ENCODE measurements around the gene GADD45GIP1. TPM values are rescaled to one million over a fixed set of nuclear protein-coding genes. Genes with fewer than 3 reads are reported as not detected.

The GADD45GIP1 gene
- polyA plus RNA-seq (ENCODE audit: insufficient read length in 4 of 4), result 10 to 100 TPM; 27.8 to 45.8 (median 30.0) TPM

DNA sequence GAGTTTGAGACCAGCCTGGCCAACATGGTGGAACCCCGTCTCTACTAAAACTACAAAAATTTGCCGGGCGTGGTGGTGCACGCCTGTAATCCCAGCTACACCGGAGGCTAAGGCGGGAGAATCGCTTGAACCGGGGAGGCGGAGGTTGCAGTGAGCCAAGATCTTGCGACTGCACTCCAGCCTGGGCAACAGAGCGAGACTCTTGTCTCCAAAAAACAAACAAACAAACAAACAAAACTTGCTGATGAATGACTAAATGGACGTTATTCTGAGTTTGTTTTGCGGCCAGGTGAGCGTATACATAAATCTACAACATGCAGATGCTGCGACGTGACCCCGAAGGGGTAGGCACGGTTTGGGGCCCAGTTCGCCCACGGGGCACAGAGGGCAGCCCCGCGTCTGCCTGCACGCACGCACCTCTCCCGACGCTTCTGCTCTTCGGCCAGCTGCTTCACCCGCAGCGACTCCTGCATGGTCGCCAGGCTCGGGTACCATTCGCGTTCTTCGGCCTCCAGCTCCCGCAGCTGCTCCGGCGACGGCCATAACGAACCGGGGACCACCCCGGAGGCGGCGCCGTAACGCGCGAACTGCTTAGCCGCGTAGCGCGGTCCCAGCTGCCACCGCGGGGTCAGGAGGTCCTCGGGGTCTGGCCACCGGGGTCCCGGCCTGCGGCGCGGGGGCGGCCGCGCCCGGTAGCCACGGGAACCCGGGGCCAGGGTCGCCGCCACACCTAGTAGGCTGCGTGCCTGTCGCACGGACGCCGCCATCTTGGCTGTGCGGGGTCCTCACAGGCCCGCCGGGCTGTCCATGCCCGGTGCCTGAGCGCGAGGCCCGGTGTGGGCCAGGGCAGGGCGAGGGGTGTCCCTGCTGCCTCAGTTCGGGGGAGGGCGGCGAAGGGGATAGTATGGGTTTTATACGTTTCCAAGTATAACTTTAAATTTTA lies at the start of gene GADD45GIP1:
Gene GADD45GIP1 (minus strand): TSS at position 778 of the 943 bp plus-strand sequence. CDS start 11 bp downstream, at position 767.
- peak in 1 of 4 donors; percentile 57 for DNase-seq (ENCODE audit: low read depth in 4 of 4, low spot score in 3 of 4)

DNA sequence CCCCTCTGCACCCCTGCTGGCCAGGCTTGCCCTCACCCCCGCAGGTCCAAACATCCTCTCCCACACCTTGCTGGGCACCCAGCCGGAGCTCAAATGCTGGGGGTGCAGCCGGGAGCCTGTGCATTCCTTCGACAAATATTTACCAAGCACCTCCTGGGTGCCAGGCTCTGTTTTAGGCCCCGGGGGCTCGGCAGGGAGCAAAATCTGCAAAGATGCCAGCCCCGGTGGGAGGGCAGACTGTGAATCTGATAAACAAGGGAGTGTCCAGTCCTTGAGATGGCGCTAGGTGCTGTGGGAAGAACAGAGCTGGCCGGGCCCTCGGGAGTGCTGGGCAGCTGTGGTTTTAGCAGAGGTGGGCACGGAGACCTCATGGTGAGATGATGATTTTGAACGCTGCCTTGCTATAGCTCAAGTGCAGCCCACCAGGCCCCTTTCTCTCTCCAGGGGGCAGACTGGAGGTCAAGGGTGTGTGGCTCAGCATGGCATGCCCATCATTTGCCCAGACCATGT lies 48.9 kb upstream of the GADD45GIP1 start:
- DNase-seq (ENCODE audit: low read depth in 4 of 4, low spot score in 3 of 4), result no peak

DNA sequence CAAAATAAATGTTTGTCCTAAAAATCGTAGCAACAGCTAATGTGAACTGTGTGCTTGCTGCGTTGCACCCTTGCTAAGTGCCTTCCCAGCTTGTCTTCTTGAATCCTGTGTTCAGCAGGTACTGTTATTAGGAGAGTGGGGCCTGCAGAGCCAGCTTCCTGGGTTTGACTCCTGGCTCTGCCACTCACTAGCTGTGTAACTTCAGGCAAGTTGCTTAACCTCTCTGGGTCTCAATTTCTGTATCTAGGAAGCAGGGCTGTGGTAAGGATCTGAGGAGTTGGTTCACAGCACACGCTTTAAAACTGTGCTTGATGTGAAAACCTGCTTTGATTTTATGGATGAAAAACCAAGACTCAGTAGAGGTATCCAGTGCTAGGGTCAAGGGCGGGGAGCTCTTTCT lies 48.2 kb upstream of the GADD45GIP1 start:
- DNase-seq (ENCODE audit: low read depth in 4 of 4, low spot score in 3 of 4), result no peak

DNA sequence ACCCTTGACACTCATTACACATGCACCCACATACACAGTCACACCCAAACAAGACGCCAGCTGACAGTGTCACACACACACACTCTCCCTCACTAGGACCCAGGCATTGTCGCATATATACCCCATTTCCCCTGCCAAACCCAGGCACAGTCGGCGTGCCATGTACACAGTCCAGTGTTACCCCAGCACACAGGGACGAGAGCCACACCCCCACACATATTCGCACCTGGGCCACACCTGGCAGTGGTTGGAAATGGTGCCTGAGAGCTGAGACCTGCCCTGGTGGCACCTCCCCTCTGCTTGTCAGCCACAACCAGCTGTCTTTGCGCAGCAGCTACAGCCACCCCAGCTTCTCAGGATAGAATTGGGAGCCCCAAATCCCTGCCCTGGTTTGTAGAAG lies 47.2 kb upstream of the GADD45GIP1 start:
- no peak for DNase-seq (ENCODE audit: low read depth in 4 of 4, low spot score in 3 of 4)

DNA sequence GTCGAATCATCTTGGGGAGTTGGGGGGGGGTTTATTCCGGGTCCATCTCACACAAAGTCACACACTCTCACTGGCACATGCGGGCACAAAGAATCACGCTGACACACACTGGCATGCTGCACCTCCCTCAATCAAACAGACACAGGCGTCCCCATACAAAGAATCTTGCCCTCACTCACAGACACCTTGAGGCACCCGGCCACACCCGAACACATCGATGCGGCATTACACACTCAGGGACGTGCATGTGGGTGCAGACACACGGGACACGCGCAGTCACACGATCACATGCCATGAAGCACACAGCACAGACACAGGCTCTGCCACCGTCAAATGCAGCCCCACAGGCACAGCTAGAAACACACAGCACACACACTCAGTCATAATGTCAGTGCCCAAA lies 46.1 kb upstream of the GADD45GIP1 start:
- DNase-seq (ENCODE audit: low read depth in 4 of 4, low spot score in 3 of 4), result no peak

DNA sequence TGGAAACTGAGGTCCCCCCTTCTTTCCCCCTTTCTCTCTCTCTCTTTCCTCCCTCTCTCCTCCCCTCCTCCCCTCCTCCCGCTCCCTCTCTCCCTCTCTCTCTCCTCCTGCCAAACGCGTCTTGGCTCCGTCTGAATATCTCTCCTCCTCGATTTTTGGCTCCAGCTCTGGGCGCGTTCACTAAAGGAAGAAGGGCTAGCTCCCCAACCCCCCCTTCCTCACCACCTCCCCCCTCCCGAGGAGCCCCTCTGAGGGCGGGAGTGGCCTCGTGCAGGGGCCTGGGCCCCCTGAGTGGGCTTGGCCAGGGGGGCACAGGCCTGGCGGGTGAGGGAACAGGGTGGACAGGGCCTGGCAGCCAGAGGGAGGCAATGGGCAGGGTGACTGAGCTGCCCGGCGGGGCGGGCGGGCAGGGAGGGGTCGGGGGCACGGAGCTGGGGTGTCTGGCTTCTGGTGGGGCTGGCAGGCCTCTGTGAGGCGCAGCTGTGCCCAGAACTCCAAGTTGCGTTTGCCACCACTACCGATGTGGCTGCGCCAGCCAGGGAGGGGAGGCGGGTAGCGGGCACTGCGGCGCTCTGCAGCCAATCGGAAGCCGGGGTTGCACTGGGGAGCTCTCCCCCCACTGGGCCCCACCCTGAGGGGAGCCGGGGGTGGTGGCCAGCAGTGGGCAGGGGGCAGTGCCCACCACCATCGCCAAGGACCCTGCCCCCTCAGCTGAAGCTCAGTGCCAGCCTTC lies 45.3 kb upstream of the GADD45GIP1 start:
- no peak for DNase-seq (ENCODE audit: low read depth in 4 of 4, low spot score in 3 of 4)

DNA sequence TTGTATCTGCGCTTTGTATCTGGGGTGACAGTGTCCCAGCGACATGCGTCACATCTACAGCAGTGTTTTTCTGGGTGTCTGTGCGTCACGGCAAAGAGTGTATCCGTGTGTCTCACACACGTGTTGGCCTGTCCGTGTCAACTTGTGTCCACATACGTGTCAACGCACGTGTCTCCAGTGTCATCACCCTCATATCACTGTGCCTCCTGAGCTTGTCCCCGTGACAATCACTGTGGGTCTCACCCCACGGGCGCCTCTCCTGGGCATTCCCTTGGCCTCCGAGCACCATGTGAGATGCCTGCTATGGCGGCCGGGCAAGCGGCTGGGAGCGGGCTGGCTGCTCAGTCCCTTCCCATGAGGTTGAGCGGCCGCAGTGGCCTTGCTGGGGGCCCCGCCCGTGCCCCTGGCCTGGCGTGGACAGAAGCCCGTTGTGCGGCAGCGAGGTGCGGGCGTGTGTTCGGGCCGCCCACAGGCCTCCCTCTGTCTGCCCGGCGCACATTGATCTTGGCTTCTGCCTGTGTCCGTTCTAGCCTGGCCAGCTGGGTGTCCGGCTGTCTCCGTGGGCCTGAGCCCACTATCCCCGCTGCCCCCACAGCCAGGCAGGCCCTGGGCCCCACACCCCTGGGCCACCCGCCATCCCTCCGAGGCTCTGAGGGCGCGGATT lies 44.6 kb upstream of the GADD45GIP1 start:
- DNase-seq (ENCODE audit: low read depth in 4 of 4, low spot score in 3 of 4), result no peak

DNA sequence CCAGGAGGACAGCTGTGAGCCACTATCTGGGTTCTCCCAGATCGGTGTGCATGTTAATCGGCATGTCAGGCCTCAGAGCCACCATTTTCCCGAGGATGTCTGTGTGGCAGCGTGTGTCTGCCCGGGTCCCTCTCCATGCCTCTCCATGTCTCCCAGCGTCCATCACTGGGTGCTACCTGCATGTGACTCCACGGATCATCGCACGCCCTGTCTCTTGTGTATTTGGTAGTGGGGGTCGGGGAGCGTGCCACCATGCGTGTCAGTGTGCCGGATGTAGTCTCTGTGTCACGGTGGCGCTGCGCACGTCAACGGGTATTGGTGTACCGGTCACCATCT lies 44.1 kb upstream of the GADD45GIP1 start:
- no peak for DNase-seq (ENCODE audit: low read depth in 4 of 4, low spot score in 3 of 4)

DNA sequence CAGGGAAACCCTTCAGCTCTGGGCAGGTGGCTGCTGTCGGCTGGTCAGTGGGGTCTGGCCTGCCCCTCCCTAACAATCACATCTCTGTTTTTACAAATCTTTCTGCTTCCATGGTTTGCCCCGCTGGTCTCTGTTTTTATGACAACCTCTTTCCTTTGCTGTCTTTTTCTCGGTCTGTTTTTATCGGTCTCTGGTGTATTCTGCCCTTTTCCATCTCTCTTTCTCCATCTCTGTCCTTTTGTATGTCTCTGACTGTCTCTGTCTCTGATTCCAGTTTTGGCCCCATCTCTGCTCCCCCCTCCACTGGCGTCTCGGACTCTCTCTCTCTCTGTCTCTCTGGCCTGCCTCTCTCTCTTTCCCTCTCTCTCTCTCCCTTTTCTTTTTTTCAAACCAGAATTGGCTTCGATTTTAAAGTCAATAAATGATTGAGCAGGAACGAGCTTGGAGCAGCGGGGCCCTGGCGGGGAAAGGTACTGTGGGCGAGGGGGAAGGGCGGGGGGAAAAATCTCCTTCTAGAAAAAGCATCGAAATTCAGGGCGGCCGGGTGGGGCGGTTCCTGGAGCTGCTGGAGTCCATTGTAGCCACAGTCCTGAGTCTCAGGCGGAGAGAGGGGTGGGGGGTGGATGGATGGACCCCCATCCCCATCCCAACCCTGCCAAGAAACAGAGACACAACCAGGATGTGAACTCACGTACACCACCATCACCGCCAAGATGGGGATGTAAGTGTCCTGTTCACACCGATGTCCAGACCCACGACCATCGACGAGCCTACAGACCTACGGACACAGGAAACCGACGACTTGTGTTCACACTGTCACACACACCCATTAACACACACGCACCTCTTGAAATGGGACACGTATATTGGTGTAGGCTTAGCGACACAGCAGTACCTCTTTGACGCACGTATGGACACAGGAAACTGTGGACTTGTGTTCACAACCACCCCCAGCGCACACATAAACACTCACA lies 41.2 kb upstream of the GADD45GIP1 start:
- no peak for DNase-seq (ENCODE audit: low read depth in 4 of 4, low spot score in 3 of 4)

DNA sequence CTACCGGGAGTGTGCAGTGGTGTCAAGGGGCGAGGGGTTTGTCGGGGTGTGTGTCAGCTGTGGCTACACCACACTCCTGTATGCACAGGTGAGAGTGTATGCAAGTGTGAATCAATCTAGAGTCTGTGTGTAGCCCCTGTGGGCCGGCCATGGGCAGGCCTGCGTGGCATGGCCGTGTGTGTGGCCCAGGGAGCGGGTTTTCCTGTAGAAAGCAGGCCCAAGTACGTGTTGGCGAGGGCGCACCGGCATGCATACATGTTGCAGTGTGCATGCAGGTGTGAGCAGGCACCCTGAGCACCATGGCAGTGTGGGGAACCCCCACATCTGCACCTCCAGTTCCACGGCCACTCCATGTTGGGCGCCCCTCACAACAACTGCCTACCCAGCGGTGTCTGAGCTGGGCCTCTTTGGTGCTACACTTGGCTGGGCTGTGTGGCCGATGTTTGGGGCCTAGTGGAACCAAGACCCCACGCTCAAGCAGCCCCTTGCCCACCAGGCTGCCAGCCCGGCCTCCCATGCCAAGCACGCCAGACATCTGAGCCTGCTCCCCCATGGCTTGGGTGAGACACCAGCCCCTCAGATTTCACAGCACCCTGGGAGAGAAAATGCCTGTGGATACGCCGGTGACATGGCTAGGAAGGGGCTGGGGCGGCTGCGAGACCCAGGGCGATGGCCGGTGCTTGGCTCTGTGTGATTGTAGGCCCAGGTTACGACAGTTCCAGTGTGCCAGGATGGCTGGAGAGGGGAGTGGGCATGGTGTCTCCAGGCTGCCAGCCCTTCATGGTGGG lies 40.4 kb upstream of the GADD45GIP1 start:
- DNase-seq (ENCODE audit: low read depth in 4 of 4, low spot score in 3 of 4), result no peak

DNA sequence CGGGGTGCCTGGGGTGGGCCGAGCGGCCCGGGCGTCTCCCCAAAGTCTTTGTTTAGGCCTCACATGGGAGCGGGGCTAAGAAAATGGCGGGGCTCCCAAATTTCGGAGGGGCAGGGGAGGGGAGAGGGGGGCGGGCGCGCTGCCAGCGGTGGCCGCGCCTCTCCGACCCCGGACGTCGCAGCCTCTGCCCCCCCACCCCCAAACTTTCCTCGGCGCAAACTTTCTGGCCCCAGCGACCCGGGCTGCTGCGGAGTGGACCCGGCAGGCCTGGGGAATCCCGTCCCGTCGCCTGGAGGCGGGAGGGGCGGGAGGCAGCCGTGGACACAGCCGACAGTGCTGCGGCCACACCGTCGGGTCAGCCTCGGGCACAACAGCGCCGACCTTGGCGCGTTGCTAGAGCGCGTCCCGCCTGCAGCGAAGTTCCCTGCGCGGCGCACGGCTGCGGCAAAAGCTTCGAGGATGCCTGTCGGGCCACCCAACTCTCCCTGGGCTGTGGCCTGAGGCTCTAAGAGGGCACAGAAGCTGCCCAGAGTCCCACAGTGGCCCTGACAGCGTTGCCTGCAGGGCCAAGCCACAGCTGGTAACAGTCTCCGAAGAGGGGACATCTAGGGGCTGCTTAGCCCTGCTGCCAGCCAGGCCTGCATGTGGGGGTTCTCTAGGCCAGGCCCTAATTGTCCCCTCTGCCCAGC lies 39.5 kb upstream of the GADD45GIP1 start:
- DNase-seq (ENCODE audit: low read depth in 4 of 4, low spot score in 3 of 4), result no peak

DNA sequence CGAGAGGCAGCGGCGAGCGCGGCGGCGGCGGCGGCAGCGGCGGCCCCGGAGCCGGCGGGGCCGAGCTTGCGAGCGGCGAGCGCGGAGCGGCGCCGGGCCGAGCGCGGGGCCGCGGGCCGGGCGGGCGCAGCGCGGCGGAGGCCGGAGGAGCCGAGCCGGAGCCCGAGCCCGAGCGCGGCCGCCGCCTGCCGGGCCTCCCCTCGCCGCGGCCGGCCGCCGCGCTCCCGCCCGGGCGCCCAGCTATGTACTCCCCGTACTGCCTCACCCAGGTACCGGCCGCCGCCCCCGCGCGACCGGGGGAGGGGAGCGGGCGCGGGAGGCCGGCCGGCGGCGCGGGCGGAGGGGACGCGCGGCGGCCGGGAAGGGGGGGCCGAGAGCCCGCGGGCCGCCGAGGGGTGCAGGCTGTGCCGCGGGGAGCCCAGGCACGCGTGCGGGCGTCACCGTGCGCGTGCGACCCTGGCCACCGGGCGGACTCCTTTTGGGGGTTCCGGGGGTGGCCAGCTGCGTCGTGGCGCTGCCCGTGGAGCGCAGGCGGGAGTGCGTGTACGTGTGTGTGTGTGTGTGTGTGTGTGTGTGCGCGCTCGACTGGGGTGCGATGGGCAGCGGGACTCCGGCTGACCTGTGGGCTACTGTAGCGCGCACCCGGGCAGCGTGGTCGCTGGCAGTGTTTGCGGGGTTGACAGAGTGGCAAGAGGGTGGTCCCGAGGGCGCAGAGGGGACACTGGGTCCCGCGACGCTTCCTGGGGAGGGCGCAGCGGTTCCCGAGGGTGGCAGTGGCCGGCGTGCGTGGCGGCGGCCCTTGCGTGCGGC lies 38.8 kb upstream of the GADD45GIP1 start:
- DNase-seq (ENCODE audit: low read depth in 4 of 4, low spot score in 3 of 4), result no peak

DNA sequence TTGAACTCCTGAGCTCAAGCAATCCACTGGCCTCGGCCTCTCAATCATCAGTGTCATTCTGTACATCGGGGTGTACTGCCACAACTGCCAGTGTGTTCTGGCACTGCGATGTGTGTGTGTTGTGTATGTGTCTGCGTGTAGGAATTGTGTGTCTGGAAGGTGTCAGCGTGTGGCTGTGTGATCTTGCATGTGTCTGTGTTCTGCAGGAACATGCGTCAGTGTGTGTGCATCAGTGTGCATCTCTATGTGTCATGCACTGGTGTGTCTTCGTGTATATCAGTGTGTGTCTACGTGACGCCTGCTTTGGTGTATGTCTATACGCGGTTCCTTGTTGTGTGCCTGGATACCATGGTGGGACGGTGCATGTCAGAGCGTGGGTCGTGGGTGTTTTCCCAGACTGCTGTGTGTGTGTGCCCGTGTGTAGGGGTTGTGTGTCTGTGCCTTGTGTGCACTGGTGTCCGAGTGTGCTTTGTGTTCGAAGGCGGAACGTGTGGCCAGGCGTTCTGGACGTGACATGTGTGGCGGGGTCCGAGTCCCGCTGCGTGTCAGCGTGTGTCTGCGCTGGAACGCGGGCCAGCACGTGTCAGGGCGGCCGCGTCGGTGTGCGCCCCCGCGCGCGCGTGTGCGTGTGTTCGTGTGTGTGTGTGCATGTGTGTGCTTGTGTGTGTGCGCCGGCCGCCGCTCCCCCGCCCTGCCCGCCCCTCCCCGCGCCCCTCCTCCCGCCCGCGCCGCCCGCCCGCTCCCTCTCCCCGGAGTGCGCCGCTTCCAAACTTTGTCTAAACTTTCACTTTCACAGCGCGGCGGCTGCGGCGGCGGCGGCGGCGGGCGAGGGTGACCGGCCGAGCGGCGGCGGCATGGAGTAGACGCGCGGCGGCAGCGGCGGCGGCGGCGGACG lies 37.9 kb upstream of the GADD45GIP1 start, which contains the start of gene NFIX:
Gene NFIX (plus strand): TSS at position 775 of the 895 bp plus-strand sequence. CDS start 363 bp downstream, outside the sequence.
- DNase-seq (ENCODE audit: low read depth in 4 of 4, low spot score in 3 of 4), result no peak

DNA sequence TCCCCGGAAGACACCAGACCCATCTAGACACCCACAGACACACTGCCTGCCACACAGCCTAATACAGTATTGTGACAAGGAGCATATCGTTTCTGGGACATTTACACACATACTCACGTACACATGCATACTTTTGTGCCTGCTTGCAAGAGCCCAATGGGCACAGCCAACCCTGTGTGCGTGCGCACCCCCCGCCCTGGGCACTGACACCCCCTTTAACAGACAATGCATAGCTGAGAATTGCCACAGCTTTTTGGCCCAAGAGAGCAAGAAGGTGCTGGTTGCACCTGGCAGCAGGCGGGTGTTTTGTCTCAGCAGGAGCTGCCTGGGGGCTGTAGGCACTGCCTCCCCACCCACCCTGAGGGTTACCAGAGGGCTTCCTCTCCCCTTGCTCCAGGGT lies 36.5 kb upstream of the GADD45GIP1 start:
- no peak for DNase-seq (ENCODE audit: low read depth in 4 of 4, low spot score in 3 of 4)

DNA sequence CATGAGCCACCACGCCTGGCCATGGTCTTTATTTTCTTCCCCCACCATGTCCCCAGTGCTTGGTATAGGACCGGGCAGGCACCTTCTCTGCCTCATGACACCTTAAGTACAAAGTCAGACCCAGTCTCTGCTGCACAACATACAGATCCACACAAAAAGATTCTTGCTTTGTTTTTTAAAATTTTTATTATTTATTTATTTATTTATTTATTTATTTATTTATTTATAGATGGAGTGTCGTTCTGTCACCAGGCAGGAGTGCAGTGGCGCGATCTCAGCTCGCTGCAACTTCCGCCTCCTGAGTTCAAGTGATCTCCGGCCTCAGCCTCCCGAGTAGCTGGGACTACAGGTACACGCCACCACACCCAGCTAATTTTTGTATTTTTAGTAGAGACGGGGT lies 35.7 kb upstream of the GADD45GIP1 start:
- DNase-seq (ENCODE audit: low read depth in 4 of 4, low spot score in 3 of 4), result no peak

DNA sequence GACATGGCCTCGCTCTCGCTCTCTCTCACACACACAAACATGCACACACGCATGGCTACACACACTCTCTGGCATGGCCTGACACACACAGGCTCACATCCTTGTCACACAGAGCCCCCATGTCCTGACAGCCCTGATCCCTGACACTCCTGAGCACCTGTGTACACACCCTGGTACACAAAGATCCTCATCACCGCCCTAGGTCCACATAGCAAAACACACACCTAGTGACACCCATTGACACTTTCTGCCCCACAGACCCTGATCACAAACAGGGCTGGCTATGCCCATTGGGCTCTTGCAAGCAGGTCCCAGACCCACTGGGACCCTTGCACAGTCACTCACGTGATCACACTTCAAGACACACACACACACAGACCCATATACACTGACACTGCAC lies 34.3 kb upstream of the GADD45GIP1 start:
- no peak for DNase-seq (ENCODE audit: low read depth in 4 of 4, low spot score in 3 of 4)
